Mammary microvascular endothelial cell (primary cell): Measurements from ENCODE around the gene RNASET2. TPM values are rescaled to one million over a fixed set of nuclear protein-coding genes. Genes with fewer than 3 reads are reported as not detected.

Experiments
- total RNA-seq: library from RNA; depleted of rRNA; stranded (reverse); fragments of >200 nt; gene quantifications from 2 replicates; pipeline ENCODE4 v1.2.3, GENCODE V29; 2015

RNASET2 gene, protein sequence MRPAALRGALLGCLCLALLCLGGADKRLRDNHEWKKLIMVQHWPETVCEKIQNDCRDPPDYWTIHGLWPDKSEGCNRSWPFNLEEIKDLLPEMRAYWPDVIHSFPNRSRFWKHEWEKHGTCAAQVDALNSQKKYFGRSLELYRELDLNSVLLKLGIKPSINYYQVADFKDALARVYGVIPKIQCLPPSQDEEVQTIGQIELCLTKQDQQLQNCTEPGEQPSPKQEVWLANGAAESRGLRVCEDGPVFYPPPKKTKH
- 23.0 and 23.4 TPM in 2 replicates for total RNA-seq

DNA sequence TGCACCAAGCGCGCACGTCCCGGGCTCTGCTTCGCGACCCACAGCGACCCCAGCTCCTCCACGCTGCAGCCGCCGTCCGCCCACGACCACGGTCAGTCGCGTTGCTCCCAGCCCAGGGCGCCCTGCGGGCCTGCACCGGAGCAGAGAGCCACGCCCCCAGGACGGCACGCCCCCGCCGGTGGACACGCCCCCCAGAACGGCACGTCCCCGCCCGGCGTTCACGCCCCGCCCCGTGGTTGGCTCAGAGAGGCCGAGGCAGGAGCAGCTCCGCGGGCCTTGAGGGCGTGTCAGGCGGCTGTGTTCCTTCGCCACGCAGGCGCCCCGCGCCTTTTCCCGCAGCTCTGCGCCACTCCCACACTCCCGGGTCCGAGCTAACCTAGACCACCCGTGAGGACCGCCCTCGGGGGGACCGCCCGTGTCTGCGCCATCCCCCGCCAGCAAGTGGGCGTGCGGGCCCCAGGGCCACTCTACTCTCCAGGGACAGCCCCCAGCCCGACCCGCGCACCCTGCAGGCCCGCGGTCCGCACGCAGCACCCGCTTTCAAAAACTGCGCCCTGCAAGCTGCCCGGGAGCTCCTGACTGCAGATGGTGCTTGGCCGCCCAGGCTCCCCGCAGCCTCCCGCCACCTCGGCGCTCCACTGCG lies at the start of gene RNASET2:
RNASET2 (minus strand) TSS at position 107 of the 643 bp plus-strand sequence. CDS start 368 bp downstream, outside the sequence.

DNA sequence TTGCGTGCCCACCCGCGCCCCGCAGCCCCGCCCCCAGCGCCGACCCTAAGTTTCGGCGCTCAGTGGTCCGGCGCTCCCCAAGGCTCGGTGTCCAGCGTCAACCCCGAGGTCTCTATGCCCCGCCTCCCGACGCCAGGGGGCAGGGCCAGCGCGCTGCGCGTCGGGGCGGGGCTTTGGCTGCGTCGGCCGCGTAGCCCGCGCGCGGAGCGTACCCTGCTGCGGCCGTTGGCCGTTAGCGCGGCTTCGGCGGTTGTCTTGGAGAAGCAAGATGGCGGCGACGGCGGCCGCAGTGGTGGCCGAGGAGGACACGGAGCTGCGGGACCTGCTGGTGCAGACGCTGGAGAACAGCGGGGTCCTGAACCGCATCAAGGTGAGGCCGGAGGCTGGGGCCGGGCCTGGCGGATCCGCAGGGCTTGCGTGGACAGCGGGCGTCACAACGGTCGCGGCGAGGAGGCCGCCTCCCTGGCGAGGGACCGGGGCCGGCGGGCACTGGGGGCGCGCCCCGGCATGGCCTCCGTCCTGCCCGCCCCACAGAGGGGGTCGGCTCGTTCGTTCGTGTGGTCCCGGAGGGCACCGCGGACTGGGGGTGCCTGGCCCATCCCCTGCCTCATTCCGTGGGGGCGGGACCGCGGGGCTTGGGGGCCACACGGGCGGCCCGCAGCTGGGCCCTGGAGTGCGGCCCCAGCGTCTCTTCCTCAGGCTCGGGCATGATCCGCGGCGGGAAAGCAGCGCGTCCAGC lies 43.0 kb upstream of the RNASET2 start, which contains the start of gene CEP43:
CEP43 (plus strand) TSS at position 253 of the 739 bp plus-strand sequence; CDS start at position 269, 16 bp downstream.

Other genes with a start within 250 kb of the RNASET2 start
- gene CEP43, start 42.8 kb upstream of the RNASET2 start, total RNA-seq: 13.0 and 19.1 TPM in 2 replicates
- not detected in 2 replicates for gene CCR6, start 166.5 kb upstream of the RNASET2 start, total RNA-seq
- gene GPR31, start 201.4 kb upstream of the RNASET2 start, total RNA-seq: not detected in 2 replicates